ENCODE data around the gene GALNT17.
"Not testable (repeated sequence)": the region's sequence is repeated elsewhere in the genome, so short reads cannot be mapped to it uniquely, and the experiment has no call there.

Gene GALNT17

GRCh38 chr7:71708710-71709109 lies 576.8 kb downstream of the GALNT17 start:
- DNase-seq, result no peak

DNA sequence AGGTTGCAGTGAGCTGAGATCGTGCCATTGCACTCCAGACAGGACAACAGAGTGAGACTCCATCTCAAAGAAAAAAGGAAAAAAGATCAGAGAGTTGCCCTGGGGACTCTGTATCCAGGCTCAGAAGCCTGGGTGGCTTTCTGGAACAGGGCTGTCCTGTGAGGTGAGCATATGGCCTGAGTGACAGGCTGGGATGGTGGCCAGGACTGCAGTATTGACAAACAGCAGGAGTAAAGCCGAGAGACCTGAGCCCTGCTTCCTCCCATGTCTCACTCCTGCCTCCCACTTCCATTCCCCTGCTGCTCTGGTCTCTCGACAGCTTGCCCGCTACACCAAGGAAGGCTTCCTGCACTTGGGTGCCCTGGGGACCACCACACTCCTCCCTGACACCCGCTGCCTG lies 578.5 kb downstream of the GALNT17 start:
- no peak for DNase-seq

DNA sequence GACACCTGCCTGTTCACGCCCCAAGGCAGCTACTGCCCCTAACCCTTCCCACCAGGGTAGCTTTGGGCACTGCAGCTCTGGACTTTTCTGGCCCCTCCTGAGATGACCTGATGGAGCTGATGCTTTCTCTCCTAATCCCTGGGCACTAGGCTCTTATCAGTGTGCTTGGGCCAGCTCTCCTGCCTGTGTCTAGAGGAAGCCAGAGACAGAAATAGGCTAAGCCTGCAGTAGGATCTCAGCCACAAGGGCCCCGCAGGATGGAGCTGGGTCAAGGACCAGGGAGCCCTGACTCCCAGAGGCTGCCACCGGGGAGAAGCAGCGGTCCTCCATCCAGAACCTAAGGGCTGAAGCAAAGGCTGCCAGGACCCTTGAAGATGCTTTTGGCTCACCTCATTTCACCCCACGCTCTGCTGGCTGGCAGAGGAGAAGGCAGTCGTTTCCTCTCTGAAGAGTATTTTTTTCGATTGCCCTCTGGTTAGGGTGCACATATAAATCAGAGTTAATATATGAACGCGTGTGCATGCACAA lies 580.8 kb downstream of the GALNT17 start:
- DNase-seq, result no peak

- DNase-seq, result no peak
Observed at GRCh38 chr7:71716690-71717089, 584.7 kb downstream of the GALNT17 start.

DNA sequence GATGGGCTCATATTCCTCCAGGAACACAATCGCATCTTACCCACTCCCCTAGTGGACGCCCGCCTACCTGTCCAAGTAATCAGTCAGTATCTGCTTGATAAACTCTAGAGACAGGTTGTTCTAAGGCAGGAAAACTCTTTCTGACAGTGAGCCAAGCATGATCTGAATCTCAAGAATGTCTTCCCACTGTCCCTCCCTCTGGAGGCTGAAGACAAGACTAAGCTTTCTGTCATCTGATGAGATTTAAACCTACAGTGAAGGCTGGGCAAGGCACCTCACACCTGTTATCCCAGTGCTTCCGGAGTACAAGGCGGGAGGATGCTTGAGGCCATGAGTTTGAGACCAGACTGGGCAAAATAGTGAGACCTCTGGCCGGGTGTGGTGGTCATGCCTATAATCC lies 586.6 kb downstream of the GALNT17 start:
- no peak for DNase-seq

DNA sequence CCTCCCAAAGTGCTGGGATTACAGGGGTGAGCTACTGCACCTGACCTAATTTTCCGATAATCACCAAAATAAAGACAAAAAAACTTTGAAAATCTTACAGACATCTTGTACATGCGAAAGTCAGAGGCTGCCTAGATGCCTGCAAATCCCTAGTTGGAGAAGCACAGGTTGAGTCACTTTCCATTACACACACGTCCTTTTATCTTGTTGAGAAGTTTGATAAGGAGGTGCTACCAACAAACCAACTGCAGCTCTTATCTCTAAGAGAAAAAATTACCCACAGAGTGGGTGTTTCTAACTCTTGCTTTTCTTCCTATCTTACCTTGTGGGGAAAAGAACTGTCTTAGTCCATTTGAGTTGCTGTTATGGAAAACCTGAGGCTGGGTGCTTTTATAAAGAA lies 589.8 kb downstream of the GALNT17 start:
- DNase-seq, result no peak

- DNase-seq, result no peak
Observed at GRCh38 chr7:71723859-71724258, 591.9 kb downstream of the GALNT17 start.

DNA sequence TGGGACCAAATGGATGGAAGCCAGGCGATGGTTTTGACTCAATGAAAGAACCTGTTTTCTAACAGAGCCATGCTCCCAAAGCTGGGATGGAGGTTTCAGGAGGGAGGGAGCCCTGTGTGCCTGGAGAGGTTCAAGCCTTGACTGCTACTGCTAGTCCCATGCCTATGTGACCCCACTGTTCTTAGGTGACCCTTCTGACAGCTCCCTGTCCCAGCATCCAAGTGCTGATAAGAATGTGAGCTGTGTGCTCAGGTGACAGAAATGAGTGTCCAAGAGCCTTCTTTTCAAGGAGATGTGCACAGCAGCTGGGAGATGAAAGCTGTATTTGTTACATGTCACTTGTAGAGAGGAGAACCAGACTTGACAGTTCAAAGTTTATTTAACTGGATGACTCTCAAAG lies 595.4 kb downstream of the GALNT17 start:
- no peak for DNase-seq

- no peak for DNase-seq
Observed at GRCh38 chr7:71731740-71732139, 599.8 kb downstream of the GALNT17 start.

GRCh38 chr7:71733107-71733870 lies 601.3 kb downstream of the GALNT17 start:
- DNase-seq, result peak; percentile 27

- DNase-seq, result peak; percentile 31
Observed at GRCh38 chr7:71735961-71736556, 604.1 kb downstream of the GALNT17 start.

DNA sequence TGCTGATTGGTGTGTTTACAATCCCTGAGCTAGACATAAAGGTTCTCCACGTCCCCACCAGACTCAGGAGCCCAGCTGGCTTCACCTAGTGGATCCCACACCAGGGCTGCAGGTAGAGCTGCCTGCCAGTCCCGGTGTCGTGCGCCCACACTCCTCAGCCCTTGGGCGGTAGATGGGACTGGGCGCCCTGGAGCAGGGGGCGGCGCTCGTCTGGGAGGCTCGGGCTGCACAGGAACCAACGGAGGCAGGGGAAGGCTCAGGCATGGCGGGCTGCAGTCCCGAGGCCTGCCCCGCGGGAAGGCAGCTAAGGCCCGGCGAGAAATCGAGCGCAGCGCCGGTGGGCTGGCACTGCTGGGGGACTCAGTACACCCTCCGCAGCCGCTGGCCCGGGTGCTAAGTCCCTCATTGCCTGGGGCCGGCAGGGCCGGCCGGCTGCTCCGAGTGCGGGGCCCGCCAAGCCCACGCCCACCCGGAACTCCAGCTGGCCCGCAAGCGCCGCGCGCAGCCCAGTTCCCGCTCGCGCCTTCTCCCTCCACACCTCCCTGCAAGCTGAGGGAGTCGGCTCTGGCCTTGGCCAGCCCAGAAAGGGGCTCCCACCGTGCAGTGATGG lies 606.1 kb downstream of the GALNT17 start:
- DNase-seq, result not testable (repeated sequence)

DNA sequence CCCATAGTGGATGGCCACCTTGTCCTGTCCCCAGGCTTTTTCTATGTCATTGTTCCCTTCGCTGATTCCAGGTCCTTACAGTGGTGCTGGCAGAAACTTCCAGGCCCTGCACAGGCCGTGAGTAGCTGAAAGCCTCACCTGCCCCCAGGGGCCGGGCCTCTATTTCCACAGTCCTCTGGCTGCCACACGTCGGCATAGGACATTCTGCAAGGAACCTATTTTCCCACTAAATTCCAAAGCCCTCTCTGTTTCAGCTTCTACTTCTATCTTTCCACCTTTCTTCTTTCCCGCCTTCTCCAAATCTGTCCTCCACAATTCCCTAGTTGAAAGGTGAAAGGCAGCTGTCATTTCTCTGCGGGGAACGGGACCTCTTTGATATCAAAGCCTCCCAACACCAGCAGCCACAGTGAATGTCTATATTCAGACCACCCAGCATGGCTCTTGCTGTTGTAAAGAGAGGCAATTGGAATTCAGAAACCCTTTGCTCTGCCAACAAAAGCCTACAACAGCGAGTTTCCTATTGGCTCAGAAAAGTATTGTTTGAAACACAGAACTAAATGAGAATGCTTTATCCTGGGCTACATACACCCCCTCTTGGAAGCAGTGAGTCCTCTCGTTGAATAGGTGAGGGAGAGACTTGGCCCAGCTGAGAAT lies 607.7 kb downstream of the GALNT17 start:
- DNase-seq, result no peak

DNA sequence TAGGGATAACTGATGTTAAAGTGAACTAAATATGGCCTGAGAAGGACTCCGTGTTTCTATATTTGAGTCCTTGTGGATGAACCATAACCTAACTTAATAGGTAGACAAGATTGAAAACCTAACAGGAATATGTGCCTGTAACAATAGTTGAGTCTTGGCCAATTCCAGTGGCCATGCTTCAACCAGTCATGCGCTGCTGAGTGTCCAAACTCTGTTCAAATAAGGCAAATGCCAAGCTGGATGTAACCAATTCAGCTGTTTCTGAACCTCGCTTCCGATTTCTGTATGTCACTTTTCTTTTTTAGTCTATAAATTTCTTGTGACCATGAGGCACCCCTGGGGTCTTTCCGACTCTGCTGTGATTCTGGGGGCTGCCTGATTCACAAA lies 608.2 kb downstream of the GALNT17 start:
- DNase-seq, result no peak

DNA sequence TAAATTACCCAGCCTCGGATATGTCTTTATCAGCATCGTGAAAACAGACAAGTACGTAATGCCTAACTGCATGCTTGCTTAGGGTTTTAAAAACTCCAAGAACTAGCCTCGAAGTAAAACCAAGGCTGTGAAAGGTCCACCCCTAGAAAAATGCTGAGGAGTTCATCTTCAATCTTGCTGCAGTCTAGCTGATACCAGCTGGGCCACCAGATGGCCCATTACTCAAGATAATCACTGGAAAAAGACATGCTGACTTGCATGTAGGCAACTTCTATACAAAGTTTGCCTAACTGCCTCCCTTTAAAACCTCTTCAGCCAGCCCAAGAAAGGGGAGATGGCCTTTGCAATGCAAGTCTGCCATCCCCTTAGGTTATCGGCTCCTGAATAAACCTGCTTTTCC lies 614.1 kb downstream of the GALNT17 start:
- DNase-seq, result no peak

DNA sequence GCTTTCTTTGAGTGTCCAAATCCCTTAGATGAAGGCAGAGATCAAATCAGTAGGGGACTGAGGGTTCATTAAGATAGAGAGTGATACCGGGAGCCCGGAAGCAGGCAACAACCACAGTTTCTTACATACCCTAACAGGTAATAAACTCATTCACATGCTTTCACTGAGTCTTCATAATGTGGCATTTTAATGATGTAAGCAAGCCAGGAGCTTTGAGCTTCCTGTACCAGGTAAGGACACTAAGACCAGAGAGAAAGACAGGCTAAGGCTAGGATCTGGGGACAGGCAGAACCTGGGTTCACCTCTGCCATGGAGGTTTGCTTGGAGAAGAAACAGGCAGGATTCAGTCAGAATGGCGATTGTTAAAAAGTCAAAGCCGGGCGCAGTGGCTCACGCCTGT lies 618.3 kb downstream of the GALNT17 start:
- DNase-seq, result no peak

GRCh38 chr7:71752171-71752935 lies 620.4 kb downstream of the GALNT17 start:
- DNase-seq, result no peak

DNA sequence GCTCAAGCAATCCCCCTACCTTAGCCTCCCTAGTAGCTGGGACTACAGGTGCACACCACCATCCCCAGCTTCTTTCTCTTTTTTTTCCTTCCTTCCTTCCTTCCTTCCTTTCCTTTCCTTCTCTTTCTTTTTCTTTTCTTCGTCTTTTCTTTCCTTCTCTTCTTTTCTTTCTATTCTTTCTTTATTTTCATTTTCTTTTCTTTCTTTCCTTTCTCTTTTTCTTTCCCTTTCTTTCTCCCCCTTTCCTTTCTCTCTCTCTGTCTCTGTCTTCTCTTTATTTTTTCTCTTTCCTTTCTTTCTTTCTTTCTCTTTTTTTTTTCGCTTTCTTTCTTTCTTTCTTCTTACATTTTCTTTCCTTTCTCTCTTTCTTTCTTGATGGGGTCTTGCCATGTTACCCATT lies 621.3 kb downstream of the GALNT17 start:
- DNase-seq, result no peak

GRCh38 chr7:71753956-71754664 lies 622.2 kb downstream of the GALNT17 start:
- DNase-seq, result no peak

DNA sequence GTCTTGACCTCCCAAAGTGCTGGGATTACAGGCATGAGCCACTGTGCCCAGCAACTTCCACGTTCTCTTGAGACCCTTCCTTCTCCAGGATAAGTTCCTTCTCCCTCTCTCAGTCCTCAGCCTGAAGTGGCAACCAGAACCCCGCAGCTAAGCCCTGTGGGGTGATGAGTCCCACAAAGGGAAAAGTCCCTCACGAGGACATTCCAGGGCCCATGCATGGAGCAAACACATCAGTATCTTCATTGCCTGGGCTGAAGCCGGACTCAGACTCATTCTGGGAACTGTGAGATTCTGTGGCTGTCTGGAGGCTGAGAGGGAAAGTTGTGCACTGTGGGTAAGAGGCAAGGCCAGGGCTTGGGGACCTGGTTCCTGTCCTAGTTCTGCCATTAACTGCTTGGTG lies 622.9 kb downstream of the GALNT17 start:
- no peak for DNase-seq

GRCh38 chr7:71761336-71761735 lies 629.4 kb downstream of the GALNT17 start:
- no peak for DNase-seq

Data from NCI-H1048 (cell line).